Measurements from ENCODE around the gene ZNF689.

The ZNF689 gene

GRCh38 chr16:30644334-30644830, 34.2 kb upstream of the ZNF689 start:
- ChIA-PET POLR2A (interaction anchor here (1.6 kb wide), 1 partner anchor 11 kb away, joined by 3 read pairs; no protein-coding TSS in a partner anchor), CTCF (interaction anchor here (0.6 to 2.2 kb wide), 2 partner anchors 15 to 214 kb away, joined by 3 to 5 read pairs; partner anchors contain the start of gene DCTPP1)
- no peak overlapping the region for H3K4me3 ChIP-seq (ENCODE audit: low read depth, low read length)
- H3K9me3 ChIP-seq (ENCODE audit: control insufficient read depth, insufficient read depth, low read depth, low read length) = no peaks in the 10 kb centered on the region
- no peak overlapping the region for H3K27ac ChIP-seq (ENCODE audit: extremely low read depth, low read depth, low read length)
- TF ChIP-seq ZNF155 (tag by site-specific recombination; IDR thresholded peaks at IDR 0.05) (no peak), ZNF121 (tag by site-specific recombination; IDR thresholded peaks at IDR 0.05) (0 out of 2 replicates have a peak, but pooled peaks have one; percentile 16), ZNF488 (tag by site-specific recombination; IDR thresholded peaks at IDR 0.05) (no peak), ZBTB49 (tag by site-specific recombination; IDR thresholded peaks at IDR 0.05; ENCODE audit: low read depth) (no peak), PRDM1 (tag by site-specific recombination; IDR thresholded peaks at IDR 0.05) (no peak), HOXC10 (CRISPR knock-in tag; IDR thresholded peaks at IDR 0.05) (no peak), ZNF324 (tag by site-specific recombination; IDR thresholded peaks at IDR 0.05) (no peak), ZXDB (tag by site-specific recombination; IDR thresholded peaks at IDR 0.05) (no peak), BCL11B (tag by site-specific recombination; IDR thresholded peaks at IDR 0.05; ENCODE audit: low read depth) (no peak)
- no peaks in the 10 kb centered on the region for H3K4me1 ChIP-seq (ENCODE audit: control insufficient read depth, insufficient read depth, low read length)
- no peaks in the 10 kb centered on the region for H3K36me3 ChIP-seq (ENCODE audit: control insufficient read depth in 2 of 2, insufficient read depth in 1 of 2, low read length in 2 of 2)

GRCh38 chr16:30641378-30641982, 31.3 kb upstream of the ZNF689 start:
- CTCF ChIA-PET = interaction anchor here (0.6 to 1.9 kb wide), 8 partner anchors 9 to 239 kb away, joined by 3 to 6 read pairs (median 4); no protein-coding TSS in a partner anchor
- Histone ChIP-seq H3K27ac (ENCODE audit: extremely low read depth, low read depth, low read length) (no peak overlapping the region), H3K9me3 (ENCODE audit: control insufficient read depth, insufficient read depth, low read depth, low read length) (no peaks in the 10 kb centered on the region), H3K4me1 (ENCODE audit: control insufficient read depth, insufficient read depth, low read length) (no peaks in the 10 kb centered on the region), H3K4me3 (ENCODE audit: low read depth, low read length) (no peak overlapping the region), H3K36me3 (ENCODE audit: control insufficient read depth in 2 of 2, insufficient read depth in 1 of 2, low read length in 2 of 2) (peaks cover 0 to under 1% of the 10 kb centered on the region in 2 experiments; a peak in 1 of 3 replicates)
- TF ChIP-seq ZNF707 (tag by site-specific recombination; IDR thresholded peaks at IDR 0.05) (no peak), ZNF626 (tag by site-specific recombination; IDR thresholded peaks at IDR 0.05) (no peak), KLF9 (tag by site-specific recombination; IDR thresholded peaks at IDR 0.05; ENCODE audit: low read depth) (no peak), KLF1 (tag by site-specific recombination; IDR thresholded peaks at IDR 0.05) (peak; percentile 64), ZNF121 (tag by site-specific recombination; IDR thresholded peaks at IDR 0.05) (peak; percentile 58)
- POLR2A ChIA-PET = interaction anchor here (0.6 kb wide), 1 partner anchor 9 kb away, joined by 3 read pairs; the partner anchor contains the start of gene PRR14

- no peaks in the 10 kb centered on the region for H3K9me3 ChIP-seq (ENCODE audit: control insufficient read depth, insufficient read depth, low read depth, low read length)
- CTCF ChIA-PET = interaction anchor here (0.6 to 2.3 kb wide), 8 partner anchors 9 to 245 kb away, joined by 3 to 10 read pairs (median 4); partner anchors contain the start of gene DCTPP1
- peaks cover 0 to 4% of the 10 kb centered on the region in 2 experiments; a peak in 1 of 3 replicates for H3K36me3 ChIP-seq (ENCODE audit: control insufficient read depth in 2 of 2, insufficient read depth in 1 of 2, low read length in 2 of 2)
- POLR2A ChIA-PET = interaction anchor here (0.7 to 2.3 kb wide), 2 partner anchors 12 to 109 kb away, joined by 3 to 10 read pairs; partner anchors contain the start of gene PRR14
- no peak overlapping the region for H3K4me3 ChIP-seq (ENCODE audit: low read depth, low read length)
- H3K4me1 ChIP-seq (ENCODE audit: control insufficient read depth, insufficient read depth, low read length) = 0 out of 2 replicates have a peak, but pooled peaks cover 2% of the 10 kb centered on the region
- H3K27ac ChIP-seq (ENCODE audit: extremely low read depth, low read depth, low read length) = no peak overlapping the region
- TF ChIP-seq GLIS1 (tag by site-specific recombination; IDR thresholded peaks at IDR 0.05) (no peak), ZNF311 (tag by site-specific recombination; IDR thresholded peaks at IDR 0.05; ENCODE audit: borderline replicate concordance) (no peak), MEIS1 (CRISPR knock-in tag; IDR thresholded peaks at IDR 0.05; ENCODE audit: borderline replicate concordance) (no peak), IKZF3 (tag by site-specific recombination; IDR thresholded peaks at IDR 0.05) (peak; percentile 25; the same call in 1 of the 2 replicates), ZBTB1 (tag by site-specific recombination; IDR thresholded peaks at IDR 0.05) (no peak), ZBTB49 (tag by site-specific recombination; IDR thresholded peaks at IDR 0.05; ENCODE audit: low read depth) (no peak), ZNF521 (tag by site-specific recombination; IDR thresholded peaks at IDR 0.05) (no peak), ZNF560 (tag by site-specific recombination; IDR thresholded peaks at IDR 0.05; ENCODE audit: borderline replicate concordance) (no peak), ZNF366 (tag by site-specific recombination; conservative IDR thresholded peaks at IDR 0.05) (no peak), ZNF658 (tag by site-specific recombination; IDR thresholded peaks at IDR 0.05) (no peak), ZNF354C (tag by site-specific recombination; IDR thresholded peaks at IDR 0.05; ENCODE audit: borderline replicate concordance, low read depth) (no peak), ZNF266 (tag by site-specific recombination; IDR thresholded peaks at IDR 0.05; ENCODE audit: low read depth) (no peak), ZNF433 (tag by site-specific recombination; IDR thresholded peaks at IDR 0.05; ENCODE audit: low read depth) (no peak), ZFP3 (tag by site-specific recombination; IDR thresholded peaks at IDR 0.05; ENCODE audit: low read depth) (no peak)
These were observed 27.8 kb upstream of the ZNF689 start for GRCh38 chr16:30637944-30638343.

Data from HEK293 (cell line).